Activated CD8-positive, alpha-beta memory T cell treated with anti-CD3 and anti-CD28 coated beads, Interleukin-2, amount 10 ng/mL, durations not matched to agents 7 days and 5 days (primary cell): Measurements from ENCODE around the gene PSG11. TPM values are rescaled to one million over a fixed set of nuclear protein-coding genes. Genes with fewer than 3 reads are reported as not detected.
"Not testable (repeated sequence)": the region's sequence is repeated elsewhere in the genome, so short reads cannot be mapped to it uniquely, and the experiment has no call there.

Experiments used
- ATAC-seq: fragments of 150-1000 bp; cut with Tn5 transposase; one replicate; pipeline ENCODE4 v1.10.0; 2021; ENCODE audit warnings: moderate library complexity
- CTCF ChIA-PET: fragments of 350-600 bp; sonication (Branson Sonifier 250); formaldehyde crosslinking; loops from one replicate; lab custom pipeline; 2021; ENCODE audit warnings: antibody characterized with exemption; lab: Charles Lee
- DNase-seq: peaks from one replicate; pipeline ENCODE4 v3.0.0-alpha.2; 2020
- H3K27ac Mint-ChIP-seq: one replicate; pipeline ENCODE4 v1.8.0; 2021; ENCODE audit warnings: mild to moderate bottlenecking, mixed read lengths
- H3K27me3 Mint-ChIP-seq: one replicate; pipeline ENCODE4 v1.8.0; 2021; ENCODE audit warnings: mixed read lengths
- H3K36me3 Mint-ChIP-seq: one replicate; pipeline ENCODE4 v1.8.0; 2021; ENCODE audit warnings: mild to moderate bottlenecking, mixed read lengths
- H3K4me1 Mint-ChIP-seq: one replicate; pipeline ENCODE4 v1.8.0; 2021; ENCODE audit warnings: mixed read lengths
- H3K4me3 Mint-ChIP-seq: one replicate; pipeline ENCODE4 v1.8.0; 2021; ENCODE audit warnings: mild to moderate bottlenecking, moderate library complexity, mixed read lengths
- H3K9me3 Mint-ChIP-seq: one replicate; pipeline ENCODE4 v1.8.0; 2022; ENCODE audit warnings: low read depth, mixed read lengths
- total RNA-seq, 2 experiments: library from RNA; stranded (reverse); gene quantifications; one replicate each; pipeline ENCODE4 v1.2.3, GENCODE V29; 2021

PSG11 gene
- total RNA-seq, 2 experiments from 2014 or later = not detected

GRCh38 chr19:43021629-43022028 is 4.6 kb downstream of the PSG11 start:
- H3K36me3 Mint-ChIP-seq, ATAC-seq, H3K27me3 Mint-ChIP-seq, CTCF ChIA-PET, H3K9me3 Mint-ChIP-seq, H3K4me3 Mint-ChIP-seq, H3K4me1 Mint-ChIP-seq, DNase-seq, H3K27ac Mint-ChIP-seq: not testable (repeated sequence)

DNA sequence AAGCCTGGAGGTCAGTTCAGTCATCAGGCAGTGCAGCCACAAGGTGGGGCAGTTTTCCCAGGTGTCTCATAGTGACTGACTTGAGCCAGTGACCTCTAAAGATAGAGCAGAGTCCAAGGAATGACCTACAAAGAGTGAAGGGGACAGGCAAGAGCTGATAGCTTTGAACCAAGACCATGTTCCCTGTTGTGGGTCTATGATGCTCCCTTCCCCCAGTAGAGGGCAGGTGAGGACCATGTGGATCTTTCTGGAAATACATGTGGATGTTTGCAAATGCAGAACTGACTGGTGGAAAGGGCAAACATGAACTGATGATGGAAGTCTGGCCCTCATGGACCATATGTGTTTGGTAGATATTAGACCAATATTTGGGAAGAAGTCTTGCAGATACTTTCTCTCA is 6.7 kb downstream of the PSG11 start:
- DNase-seq, H3K4me3 Mint-ChIP-seq, H3K27ac Mint-ChIP-seq, H3K4me1 Mint-ChIP-seq, ATAC-seq, CTCF ChIA-PET, H3K36me3 Mint-ChIP-seq, H3K9me3 Mint-ChIP-seq, H3K27me3 Mint-ChIP-seq: not testable (repeated sequence)

DNA sequence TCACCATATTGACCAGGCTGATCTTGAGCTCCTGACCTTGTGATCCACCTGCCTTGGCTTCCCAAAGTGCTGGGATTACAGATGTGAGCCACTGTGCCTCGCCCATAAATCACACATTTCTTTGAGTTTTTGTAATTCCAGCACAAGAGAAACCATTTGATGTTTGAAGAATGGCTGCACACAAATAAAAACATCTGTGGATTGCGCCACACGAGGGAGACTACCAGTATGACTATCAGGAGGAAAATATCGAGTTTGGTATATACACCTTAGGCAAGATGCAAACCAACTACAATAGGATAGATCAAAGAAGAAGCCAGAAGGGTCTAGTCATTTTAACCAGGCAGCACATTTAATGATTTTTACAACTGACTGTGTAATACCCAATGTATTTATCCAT is 20.4 kb downstream of the PSG11 start:
- H3K4me3 Mint-ChIP-seq, ATAC-seq, H3K27ac Mint-ChIP-seq, H3K9me3 Mint-ChIP-seq, H3K27me3 Mint-ChIP-seq, CTCF ChIA-PET, H3K36me3 Mint-ChIP-seq, DNase-seq, H3K4me1 Mint-ChIP-seq: not testable (repeated sequence)

- H3K9me3 Mint-ChIP-seq, H3K4me3 Mint-ChIP-seq, CTCF ChIA-PET, H3K36me3 Mint-ChIP-seq, H3K4me1 Mint-ChIP-seq, H3K27ac Mint-ChIP-seq, DNase-seq, ATAC-seq, H3K27me3 Mint-ChIP-seq: not testable (repeated sequence)
Observed at GRCh38 chr19:43004846-43005245, 21.4 kb downstream of the PSG11 start.

DNA sequence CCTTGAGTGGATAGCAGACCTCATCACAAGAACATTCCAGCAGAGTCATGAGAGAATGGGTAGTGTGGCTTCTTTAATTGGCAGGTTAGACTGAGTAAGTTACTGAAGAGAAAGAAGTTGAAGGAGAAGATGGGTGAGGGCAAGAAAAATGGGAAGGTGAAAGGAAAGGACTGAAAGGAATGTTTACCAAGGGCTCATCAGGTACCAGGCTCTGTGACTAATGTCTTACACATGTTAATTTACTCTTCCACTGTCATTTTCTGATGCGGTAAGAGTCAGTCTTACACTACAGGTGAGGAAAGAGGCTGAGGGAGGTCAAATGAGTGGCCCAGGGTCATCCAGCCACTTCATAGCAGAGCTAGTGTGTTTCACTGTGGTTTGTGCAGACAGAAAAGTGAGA is 22.6 kb downstream of the PSG11 start:
- H3K4me3 Mint-ChIP-seq, H3K36me3 Mint-ChIP-seq, H3K27me3 Mint-ChIP-seq, H3K9me3 Mint-ChIP-seq, H3K27ac Mint-ChIP-seq, ATAC-seq, DNase-seq, CTCF ChIA-PET, H3K4me1 Mint-ChIP-seq: not testable (repeated sequence)

- H3K4me1 Mint-ChIP-seq, CTCF ChIA-PET, DNase-seq, H3K9me3 Mint-ChIP-seq, ATAC-seq, H3K27me3 Mint-ChIP-seq, H3K4me3 Mint-ChIP-seq, H3K27ac Mint-ChIP-seq, H3K36me3 Mint-ChIP-seq: not testable (repeated sequence)
Observed at GRCh38 chr19:43002948-43003347, 23.3 kb downstream of the PSG11 start.

GRCh38 chr19:42996161-42996560 is 30.1 kb downstream of the PSG11 start:
- H3K4me1 Mint-ChIP-seq, H3K27ac Mint-ChIP-seq, CTCF ChIA-PET, H3K27me3 Mint-ChIP-seq, H3K9me3 Mint-ChIP-seq, DNase-seq, H3K36me3 Mint-ChIP-seq, H3K4me3 Mint-ChIP-seq, ATAC-seq: not testable (repeated sequence)

- ATAC-seq, CTCF ChIA-PET, H3K4me3 Mint-ChIP-seq, H3K27me3 Mint-ChIP-seq, H3K36me3 Mint-ChIP-seq, H3K9me3 Mint-ChIP-seq, H3K4me1 Mint-ChIP-seq, DNase-seq, H3K27ac Mint-ChIP-seq: not testable (repeated sequence)
Observed at GRCh38 chr19:42992029-42992604, 34.2 kb downstream of the PSG11 start.

GRCh38 chr19:42989851-42990250 is 36.4 kb downstream of the PSG11 start:
- CTCF ChIA-PET = no interaction called here
- no peak overlapping the region for H3K27ac Mint-ChIP-seq
- H3K4me3 Mint-ChIP-seq = no peak overlapping the region
- no peak for ATAC-seq
- H3K9me3 Mint-ChIP-seq = no peaks in the 10 kb centered on the region
- DNase-seq = no peak
- H3K36me3 Mint-ChIP-seq = no peaks in the 10 kb centered on the region
- H3K27me3 Mint-ChIP-seq = no peaks in the 10 kb centered on the region
- no peaks in the 10 kb centered on the region for H3K4me1 Mint-ChIP-seq

- ATAC-seq, H3K4me3 Mint-ChIP-seq, H3K27me3 Mint-ChIP-seq, H3K9me3 Mint-ChIP-seq, H3K36me3 Mint-ChIP-seq, CTCF ChIA-PET, H3K27ac Mint-ChIP-seq, DNase-seq, H3K4me1 Mint-ChIP-seq: not testable (repeated sequence)
Observed at GRCh38 chr19:42989186-42989585, 37.1 kb downstream of the PSG11 start.

DNA sequence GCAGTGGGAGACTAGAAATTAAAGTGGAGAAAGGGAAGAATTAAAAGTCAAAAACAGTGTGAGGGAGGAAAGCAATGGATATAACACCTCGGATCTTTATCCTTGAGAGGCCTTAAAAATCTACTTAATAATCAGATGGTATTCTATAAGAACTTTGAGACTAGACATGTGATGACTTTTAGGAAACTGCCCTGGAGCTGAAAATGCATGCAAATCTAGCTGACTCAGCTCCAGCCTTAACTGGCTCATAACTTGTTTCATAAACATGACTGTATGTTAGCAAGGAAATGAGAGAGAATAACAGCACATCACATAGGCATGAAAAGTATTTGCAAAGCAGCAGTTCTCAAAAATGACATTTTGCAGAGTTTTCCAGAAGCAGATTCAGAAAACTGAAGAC is 38.1 kb downstream of the PSG11 start:
- CTCF ChIA-PET, H3K4me1 Mint-ChIP-seq, H3K36me3 Mint-ChIP-seq, H3K27ac Mint-ChIP-seq, H3K4me3 Mint-ChIP-seq, H3K9me3 Mint-ChIP-seq, ATAC-seq, H3K27me3 Mint-ChIP-seq, DNase-seq: not testable (repeated sequence)

DNA sequence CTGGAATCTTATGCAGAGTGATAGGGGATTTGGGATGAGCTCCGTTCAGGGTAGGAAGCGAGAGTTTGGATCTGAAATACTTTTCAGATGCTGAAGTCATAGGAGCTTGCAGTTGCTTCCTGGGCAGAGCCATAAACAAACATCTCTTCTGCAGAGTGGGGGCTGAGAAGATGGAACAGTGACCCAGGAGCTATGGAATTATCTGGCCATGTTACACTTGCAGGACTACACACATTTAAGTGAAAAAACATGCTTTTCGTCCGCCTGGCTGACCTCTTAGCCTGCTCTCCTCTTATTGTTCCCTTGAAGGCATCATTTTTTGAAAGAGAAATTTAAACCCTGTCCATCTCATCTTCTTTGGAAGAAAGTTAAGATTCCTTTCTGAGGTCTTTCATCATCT is 40.7 kb downstream of the PSG11 start:
- no peak overlapping the region for H3K27ac Mint-ChIP-seq
- ATAC-seq (no peak), DNase-seq (no peak)
- no peaks in the 10 kb centered on the region for H3K36me3 Mint-ChIP-seq
- no peak overlapping the region for H3K4me3 Mint-ChIP-seq
- no peaks in the 10 kb centered on the region for H3K27me3 Mint-ChIP-seq
- no peaks in the 10 kb centered on the region for H3K4me1 Mint-ChIP-seq
- CTCF ChIA-PET = no interaction called here
- H3K9me3 Mint-ChIP-seq = peaks cover 2% of the 10 kb centered on the region

GRCh38 chr19:42982111-42982510 is 44.2 kb downstream of the PSG11 start:
- DNase-seq, H3K36me3 Mint-ChIP-seq, H3K27me3 Mint-ChIP-seq, ATAC-seq, H3K27ac Mint-ChIP-seq, H3K4me3 Mint-ChIP-seq, H3K9me3 Mint-ChIP-seq, CTCF ChIA-PET, H3K4me1 Mint-ChIP-seq: not testable (repeated sequence)

DNA sequence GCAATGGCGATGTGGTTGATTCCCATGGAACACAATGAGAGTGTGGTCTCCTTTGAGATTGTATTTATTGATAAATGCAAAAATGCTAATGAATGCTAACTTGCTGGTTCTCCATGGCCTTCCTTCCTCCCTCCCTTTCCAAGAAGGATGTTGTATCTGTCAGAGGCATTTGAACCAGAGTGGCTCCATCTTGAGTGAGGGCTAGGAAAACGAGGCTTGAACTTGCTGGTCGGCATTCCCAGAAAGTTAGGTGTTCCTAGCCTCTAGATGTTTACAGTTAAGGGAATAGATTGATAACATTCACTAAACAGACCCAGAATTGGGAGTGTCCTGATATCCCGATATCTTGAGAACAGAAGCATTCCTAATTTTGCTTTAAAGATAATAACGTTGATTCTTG is 54.8 kb downstream of the PSG11 start:
- H3K27ac Mint-ChIP-seq, CTCF ChIA-PET, H3K9me3 Mint-ChIP-seq, H3K4me1 Mint-ChIP-seq, H3K36me3 Mint-ChIP-seq, H3K27me3 Mint-ChIP-seq, DNase-seq, H3K4me3 Mint-ChIP-seq, ATAC-seq: not testable (repeated sequence)

DNA sequence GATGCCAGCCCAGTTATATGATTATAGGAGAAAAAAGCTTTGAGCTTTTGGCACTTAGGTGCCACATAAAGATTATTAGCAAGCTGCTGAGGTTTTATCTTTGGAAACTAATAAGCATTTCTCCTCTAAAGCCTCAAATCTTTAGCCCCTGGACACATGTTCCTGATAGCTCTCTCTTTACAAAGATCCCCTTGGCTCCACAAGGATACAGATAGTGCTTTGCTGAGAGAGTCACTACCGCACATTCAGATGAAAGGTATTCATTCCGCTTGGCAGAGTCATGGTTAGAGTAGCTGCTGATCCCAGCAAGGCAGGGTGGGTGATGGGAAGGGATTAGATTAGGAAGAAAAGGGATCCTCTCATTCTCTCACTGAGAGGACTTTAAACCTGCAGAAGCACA is 61.1 kb downstream of the PSG11 start:
- Mint-ChIP-seq H3K36me3 (no peaks in the 10 kb centered on the region), H3K27ac (no peak overlapping the region), H3K4me1 (no peaks in the 10 kb centered on the region), H3K9me3 (peaks cover 2% of the 10 kb centered on the region), H3K27me3 (no peaks in the 10 kb centered on the region), H3K4me3 (no peak overlapping the region)
- ATAC-seq (no peak), DNase-seq (no peak)
- CTCF ChIA-PET = no interaction called here
